HepG2 (cell line): ENCODE data around the gene TSC22D4. TPM values are rescaled to one million over a fixed set of nuclear protein-coding genes. Genes with fewer than 3 reads are reported as not detected.

Experiments
- AKNA ChIP-seq: sonication (generic); formaldehyde crosslinking; IDR thresholded peaks from 2 replicates; pipeline ENCODE4 v1.4.0; 2020; ENCODE audit warnings: missing genetic modification reagents, borderline replicate concordance
- ATAD3A ChIP-seq: sonication (generic); formaldehyde crosslinking; IDR thresholded peaks from 2 replicates; pipeline ENCODE4 v1.4.0; 2020; ENCODE audit warnings: missing genetic modification reagents
- ELF3 ChIP-seq: IDR thresholded peaks from 2 replicates; pipeline ENCODE4 v1.6.1; 2016; ENCODE audit warnings: missing genetic modification reagents, missing compliant biosample characterization
- ELF4 ChIP-seq: sonication (generic); formaldehyde crosslinking; IDR thresholded peaks from 2 replicates; pipeline ENCODE4 v1.5.0; 2020; ENCODE audit warnings: missing genetic modification reagents, mild to moderate bottlenecking, moderate library complexity, borderline replicate concordance
- EP300 ChIP-seq, 3 experiments: sonication (generic) in 1 of 3; formaldehyde crosslinking in 1 of 3; IDR thresholded peaks; 2 replicates each; pipeline versions ENCODE4 v1.5.1 to v1.6.1; 2011 to 2020; ENCODE audit warnings: low read depth in 2 of 3, low read length in 2 of 3, borderline replicate concordance in 1 of 3, improper control_type of control experiment in 1 of 3, mild to moderate bottlenecking in 1 of 3, missing genetic modification reagents in 1 of 3, moderate library complexity in 1 of 3
- FOXA1 ChIP-seq, 2 experiments: fragments of 450-650 bp in 1 of 2; sonication (generic) in 1 of 2; formaldehyde crosslinking in 1 of 2; IDR thresholded peaks; 2 replicates each; pipeline versions ENCODE4 v1.4.0 to v1.6.1; 2016 to 2020; ENCODE audit warnings: missing genetic modification reagents in 1 of 2
- FOXK1 ChIP-seq: sonication (generic); formaldehyde crosslinking; IDR thresholded peaks from 2 replicates; pipeline ENCODE4 v1.4.0; 2020; ENCODE audit warnings: low read depth, missing genetic modification reagents, borderline replicate concordance
- GTF3A ChIP-seq: sonication (generic); formaldehyde crosslinking; conservative IDR thresholded peaks from 2 replicates; pipeline ENCODE4 v1.4.0; 2020; ENCODE audit warnings: mild to moderate bottlenecking, missing genetic modification reagents
- SIN3B ChIP-seq: fragments of 150-350 bp; IDR thresholded peaks from 2 replicates; pipeline ENCODE4 v1.6.1; 2014; ENCODE audit warnings: low read length
- SOX13 ChIP-seq, 3 experiments: fragments of 450-650 bp in 1 of 3; sonication (generic) in 1 of 3; formaldehyde crosslinking in 1 of 3; IDR thresholded peaks in 2 of 3; conservative IDR thresholded peaks in 1 of 3; 2 replicates each; pipeline versions ENCODE4 v1.5.0 to v1.6.1; 2016 to 2020; ENCODE audit warnings: antibody characterized with exemption in 1 of 3, mild to moderate bottlenecking in 1 of 3, missing compliant biosample characterization in 1 of 3, missing genetic modification reagents in 1 of 3, moderate library complexity in 1 of 3
- YY1 ChIP-seq: IDR thresholded peaks from 2 replicates; pipeline ENCODE4 v1.6.1; 2011; ENCODE audit warnings: low read length, low read depth, moderate library complexity, mild to moderate bottlenecking; ENCODE audit not compliant: insufficient read depth, insufficient replicate concordance
- ZFP36 ChIP-seq: fragments of 150-350 bp; IDR thresholded peaks from 2 replicates; pipeline ENCODE4 v1.6.1; 2018; ENCODE audit warnings: borderline replicate concordance, low read length, low read depth; ENCODE audit not compliant: partially characterized antibody
- ZNF10 ChIP-seq: sonication (generic); formaldehyde crosslinking; IDR thresholded peaks from 2 replicates; pipeline ENCODE4 v1.4.0; 2020; ENCODE audit warnings: mild to moderate bottlenecking, low read depth, missing genetic modification reagents, borderline replicate concordance
- ZNF124 ChIP-seq: sonication (generic); formaldehyde crosslinking; IDR thresholded peaks from 2 replicates; pipeline ENCODE4 v1.4.0; 2020; ENCODE audit warnings: missing genetic modification reagents
- ZNF362 ChIP-seq: sonication (generic); formaldehyde crosslinking; IDR thresholded peaks from 2 replicates; pipeline ENCODE4 v1.4.0; 2020; ENCODE audit warnings: missing genetic modification reagents, mild to moderate bottlenecking, borderline replicate concordance
- ZNF432 ChIP-seq: sonication (generic); formaldehyde crosslinking; IDR thresholded peaks from 2 replicates; pipeline ENCODE4 v1.5.0; 2020; ENCODE audit warnings: missing genetic modification reagents, mild to moderate bottlenecking, borderline replicate concordance
- polyA plus RNA-seq, 8 experiments: library from polyadenylated mRNA; depleted of rRNA in 3 of 8; stranded (reverse) in 7 of 8; unstranded in 1 of 8; fragments of >200 nt; fragmentation: Illumina TruSeq in 4 of 8; extraction: Trizol in 4 of 8; gene quantifications; 2 replicates each; pipeline versions ENCODE4 v1.2.1 to v1.2.3, GENCODE V29; 2011 to 2016; ENCODE audit warnings: low read depth in 4 of 8, missing spikeins in 1 of 8, mixed read lengths in 1 of 8; ENCODE audit not compliant: insufficient read depth in 1 of 8
- total RNA-seq, 5 experiments: library from RNA; depleted of rRNA; stranded (reverse); fragments of >200 nt; fragmentation: Illumina TruSeq; extraction: Trizol; gene quantifications; 2 replicates each; pipeline ENCODE4 v1.2.3, GENCODE V29; 2016; ENCODE audit warnings: low read depth in 1 of 5
- TF ChIP-seq, protein P1 (sequence below): sonication (generic); formaldehyde crosslinking; IDR thresholded peaks from 2 replicates; pipeline ENCODE4 v1.5.0; 2020; ENCODE audit warnings: missing genetic modification reagents
- TF ChIP-seq, protein P2 (sequence below): sonication (generic); formaldehyde crosslinking; IDR thresholded peaks from 2 replicates; pipeline ENCODE4 v1.8.0; 2022; ENCODE audit warnings: mild to moderate bottlenecking, missing genetic modification reagents, moderate library complexity

TSC22D4 gene
- total and polyA plus RNA-seq, 2 of the 13 experiments (the other 11 are each of a cell fraction or from before 2014, with no cell fraction given): 7.7 to 8.7 TPM

DNA sequence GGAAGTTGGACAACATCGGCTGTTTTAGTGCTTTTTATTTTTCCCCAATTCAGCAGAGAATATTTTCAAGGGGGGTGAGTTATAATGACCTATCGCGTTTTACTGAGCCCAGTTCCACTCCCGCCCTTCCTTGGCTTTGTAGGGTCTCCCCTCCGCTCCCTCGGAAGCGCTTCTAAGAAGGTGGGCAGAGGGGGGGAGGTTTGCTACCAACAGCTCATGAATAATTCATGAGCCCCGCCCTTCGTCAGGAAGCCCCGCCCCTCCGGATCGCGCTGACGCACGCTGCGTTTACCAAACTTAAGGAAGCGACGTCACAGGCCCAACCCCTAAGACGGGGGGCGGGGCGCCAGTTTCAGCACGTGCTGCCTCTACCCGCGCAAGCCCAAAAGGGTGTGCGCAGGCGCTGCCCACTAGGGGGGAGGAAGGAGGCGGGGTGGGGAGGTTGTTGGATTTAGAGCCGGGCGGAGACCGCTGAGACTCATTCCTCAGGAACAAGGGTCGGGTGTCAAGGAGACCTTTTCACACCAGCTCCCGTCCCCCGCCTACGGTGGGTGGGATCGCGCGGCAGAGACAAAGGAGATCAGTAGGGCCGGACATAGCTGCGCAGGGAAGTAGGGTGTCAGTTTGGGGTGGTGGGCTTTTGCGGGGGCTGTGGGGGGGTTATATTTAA lies 49.9 kb downstream of the TSC22D4 start (continued):
- no peak for TF ChIP-seq GTF3A (CRISPR knock-in tag)
- no peak for TF ChIP-seq ZNF124
- peak; percentile 52; the same call in 1 of the 2 replicates for TF ChIP-seq ELF3 (CRISPR knock-in tag)
- TF ChIP-seq AKNA (CRISPR knock-in tag): no peak
- TF ChIP-seq ATAD3A (CRISPR knock-in tag): no peak
- no peak for TF ChIP-seq FOXA1 (IDR thresholded peaks at IDR 0.05)
- peak; percentile 50; the same call in 1 of the 2 replicates for TF ChIP-seq FOXA1 (CRISPR knock-in tag; IDR thresholded peaks at IDR 0.05)
- TF ChIP-seq YY1: peak; percentile 8
- TF ChIP-seq ZNF362: no peak
- TF ChIP-seq ZNF432: no peak
- TF ChIP-seq SIN3B: 0 out of 2 replicates have a peak, but pooled peaks have one; percentile 41
- no peak; the same call in 1 of the 2 replicates for TF ChIP-seq SOX13 (IDR thresholded peaks at IDR 0.05)
- TF ChIP-seq SOX13 (CRISPR knock-in tag; conservative IDR thresholded peaks at IDR 0.05 in 1 of 2, IDR thresholded peaks at IDR 0.05 in 1 of 2): peak in 1 of 2 experiments; percentile 50; a peak in 2 of 4 replicates
- TF ChIP-seq FOXK1 (CRISPR knock-in tag): peak; percentile 54; the same call in 1 of the 2 replicates
- no peak for TF ChIP-seq ELF4 (CRISPR knock-in tag)
- TF ChIP-seq, protein P1, sequence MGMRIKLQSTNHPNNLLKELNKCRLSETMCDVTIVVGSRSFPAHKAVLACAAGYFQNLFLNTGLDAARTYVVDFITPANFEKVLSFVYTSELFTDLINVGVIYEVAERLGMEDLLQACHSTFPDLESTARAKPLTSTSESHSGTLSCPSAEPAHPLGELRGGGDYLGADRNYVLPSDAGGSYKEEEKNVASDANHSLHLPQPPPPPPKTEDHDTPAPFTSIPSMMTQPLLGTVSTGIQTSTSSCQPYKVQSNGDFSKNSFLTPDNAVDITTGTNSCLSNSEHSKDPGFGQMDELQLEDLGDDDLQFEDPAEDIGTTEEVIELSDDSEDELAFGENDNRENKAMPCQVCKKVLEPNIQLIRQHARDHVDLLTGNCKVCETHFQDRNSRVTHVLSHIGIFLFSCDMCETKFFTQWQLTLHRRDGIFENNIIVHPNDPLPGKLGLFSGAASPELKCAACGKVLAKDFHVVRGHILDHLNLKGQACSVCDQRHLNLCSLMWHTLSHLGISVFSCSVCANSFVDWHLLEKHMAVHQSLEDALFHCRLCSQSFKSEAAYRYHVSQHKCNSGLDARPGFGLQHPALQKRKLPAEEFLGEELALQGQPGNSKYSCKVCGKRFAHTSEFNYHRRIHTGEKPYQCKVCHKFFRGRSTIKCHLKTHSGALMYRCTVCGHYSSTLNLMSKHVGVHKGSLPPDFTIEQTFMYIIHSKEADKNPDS (CRISPR knock-in tag): no peak
- TF ChIP-seq EP300 (IDR thresholded peaks at IDR 0.05; ENCODE audit: low read depth in 2 of 2, low read length in 2 of 2): no peak
- TF ChIP-seq EP300 (CRISPR knock-in tag; IDR thresholded peaks at IDR 0.05; ENCODE audit: borderline replicate concordance): peak; percentile 63; the same call in 1 of the 2 replicates
- TF ChIP-seq ZFP36: no peak
- TF ChIP-seq, protein P2, sequence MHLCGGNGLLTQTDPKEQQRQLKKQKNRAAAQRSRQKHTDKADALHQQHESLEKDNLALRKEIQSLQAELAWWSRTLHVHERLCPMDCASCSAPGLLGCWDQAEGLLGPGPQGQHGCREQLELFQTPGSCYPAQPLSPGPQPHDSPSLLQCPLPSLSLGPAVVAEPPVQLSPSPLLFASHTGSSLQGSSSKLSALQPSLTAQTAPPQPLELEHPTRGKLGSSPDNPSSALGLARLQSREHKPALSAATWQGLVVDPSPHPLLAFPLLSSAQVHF (CRISPR knock-in tag): no peak
- no peak for TF ChIP-seq ZNF10 (CRISPR knock-in tag)
